Liver (tissue), 9 donors: Measurements from ENCODE around the gene NFIX. TPM values are rescaled to one million over a fixed set of nuclear protein-coding genes. Genes with fewer than 3 reads are reported as not detected.

Source experiments
- DNase-seq: peaks from one replicate; pipeline ENCODE4 v3.0.0-alpha.2; 2017; ENCODE audit warnings: low spot score
- H3K27ac ChIP-seq, 2 donors: one replicate each; pipeline ENCODE4 v1.7.0; 2013; ENCODE audit warnings: inconsistent platforms in 2 of 2, low read length in 2 of 2, control low read depth in 1 of 2, low read depth in 1 of 2, mild to moderate bottlenecking in 1 of 2
- H3K27me3 ChIP-seq, 4 donors: one replicate each; pipeline versions ENCODE4 v1.6.1 to v1.7.0; 2013; ENCODE audit warnings: low read length in 3 of 4, inconsistent platforms in 1 of 4, mild to moderate bottlenecking in 1 of 4, moderate library complexity in 1 of 4; ENCODE audit not compliant: control insufficient read depth in 4 of 4, insufficient read depth in 4 of 4
- H3K36me3 ChIP-seq, 4 donors: one replicate each; pipeline versions ENCODE4 v1.6.1 to v1.7.0; 2013; ENCODE audit warnings: low read length in 3 of 4, mild to moderate bottlenecking in 3 of 4, low read depth in 1 of 4, moderate library complexity in 1 of 4; ENCODE audit not compliant: control insufficient read depth in 4 of 4, insufficient read depth in 3 of 4
- H3K4me1 ChIP-seq, 4 donors: one replicate each; pipeline versions ENCODE4 v1.6.1 to v1.7.0; 2013; ENCODE audit warnings: low read length in 3 of 4, mild to moderate bottlenecking in 3 of 4, moderate library complexity in 1 of 4; ENCODE audit not compliant: control insufficient read depth in 4 of 4, insufficient read depth in 4 of 4
- H3K4me3 ChIP-seq, 3 donors: one replicate each; pipeline versions ENCODE4 v1.6.1 to v1.7.0; 2013; ENCODE audit warnings: low read length in 3 of 3, control low read depth in 1 of 3, low read depth in 1 of 3, mild to moderate bottlenecking in 1 of 3
- H3K9ac ChIP-seq, 2 donors: one replicate each; pipeline ENCODE4 v1.7.0; 2013; ENCODE audit warnings: low read length in 2 of 2, mild to moderate bottlenecking in 2 of 2, moderate library complexity in 2 of 2, control low read depth in 1 of 2, low read depth in 1 of 2
- H3K9me3 ChIP-seq, 4 donors: one replicate each; pipeline versions ENCODE4 v1.6.1 to v1.7.0; 2013; ENCODE audit warnings: low read length in 3 of 4; ENCODE audit not compliant: control insufficient read depth in 4 of 4
- EGR1 ChIP-seq, 2 donors: IDR thresholded peaks; 2 replicates each; pipeline ENCODE4 v1.6.1; 2016 to 2018; ENCODE audit warnings: antibody characterized with exemption in 2 of 2, low read depth in 2 of 2
- FOXA1 ChIP-seq: IDR thresholded peaks from 2 replicates; pipeline ENCODE4 v1.6.1; 2016; ENCODE audit warnings: antibody characterized with exemption
- FOXA2 ChIP-seq: IDR thresholded peaks from 2 replicates; pipeline ENCODE4 v1.6.1; 2016; ENCODE audit warnings: antibody characterized with exemption
- GABPA ChIP-seq, 2 donors: IDR thresholded peaks in 1 of 2; conservative IDR thresholded peaks in 1 of 2; 2 replicates each; pipeline ENCODE4 v1.6.1; 2016; ENCODE audit warnings: antibody characterized with exemption in 2 of 2, mild to moderate bottlenecking in 1 of 2, moderate library complexity in 1 of 2
- HNF4A ChIP-seq, 2 donors: conservative IDR thresholded peaks; 2 replicates each; pipeline ENCODE4 v1.6.1; 2016; ENCODE audit warnings: antibody characterized with exemption in 2 of 2, mild to moderate bottlenecking in 2 of 2
- HNF4G ChIP-seq: IDR thresholded peaks from 2 replicates; pipeline ENCODE4 v1.6.1; 2016; ENCODE audit warnings: antibody characterized with exemption
- JUND ChIP-seq, 2 donors: IDR thresholded peaks; 2 replicates each; pipeline ENCODE4 v1.6.1; 2016; ENCODE audit warnings: antibody characterized with exemption in 2 of 2
- NR2F2 ChIP-seq: IDR thresholded peaks from 2 replicates; pipeline ENCODE4 v1.6.1; 2016; ENCODE audit warnings: antibody characterized with exemption
- RAD21 ChIP-seq, 2 donors: IDR thresholded peaks; 2 replicates each; pipeline ENCODE4 v1.6.1; 2016; ENCODE audit warnings: antibody characterized with exemption in 2 of 2, mild to moderate bottlenecking in 2 of 2
- RXRA ChIP-seq, 2 donors: IDR thresholded peaks; 2 replicates each; pipeline ENCODE4 v1.6.1; 2017 to 2018; ENCODE audit warnings: antibody characterized with exemption in 2 of 2, mild to moderate bottlenecking in 1 of 2
- SP1 ChIP-seq: IDR thresholded peaks from 2 replicates; pipeline ENCODE4 v1.6.1; 2018; ENCODE audit warnings: antibody characterized with exemption, mild to moderate bottlenecking
- TAF1 ChIP-seq: conservative IDR thresholded peaks from 2 replicates; pipeline ENCODE4 v1.6.1; 2016; ENCODE audit warnings: antibody characterized with exemption, mild to moderate bottlenecking
- YY1 ChIP-seq: IDR thresholded peaks from 2 replicates; pipeline ENCODE4 v1.6.1; 2016; ENCODE audit warnings: antibody characterized with exemption, mild to moderate bottlenecking
- WGBS: extraction: QIAGEN DNeasy Blood & Tissue Kit; methylation state at CpG from one replicate; pipeline ENCODE4 v1.1.7; 2013; 5-methylcytosine and 5-hydroxymethylcytosine counted together
- polyA plus RNA-seq, 2 donors: library from polyadenylated mRNA; stranded (reverse) in 1 of 2; unstranded in 1 of 2; fragments of 200-250 nt in 1 of 2; fragments of >200 nt in 1 of 2; fragmentation: Nextera tagmentation in 1 of 2; extraction: Ambion mirVana in 1 of 2; gene quantifications; one replicate each; pipeline versions ENCODE4 v1.2.1 to v1.2.3, GENCODE V29; 2013 to 2015
- total RNA-seq, 2 donors: library from RNA; depleted of rRNA; stranded (reverse); fragments of >200 nt; gene quantifications; one replicate each; pipeline ENCODE4 v1.2.3, GENCODE V29; 2014
- TF ChIP-seq, protein P1 (sequence below): IDR thresholded peaks from 2 replicates; pipeline ENCODE4 v1.6.1; 2016; ENCODE audit warnings: antibody characterized with exemption
- TF ChIP-seq, protein P2 (sequence below): IDR thresholded peaks from 2 replicates; pipeline ENCODE4 v1.6.1; 2016; ENCODE audit warnings: antibody characterized with exemption, mild to moderate bottlenecking
- TF ChIP-seq, protein P3 (sequence below): IDR thresholded peaks from 2 replicates; pipeline ENCODE4 v1.6.1; 2016; ENCODE audit warnings: antibody characterized with exemption
- TF ChIP-seq, protein P4 (sequence below): fragments of 150-350 bp; IDR thresholded peaks from 2 replicates; pipeline ENCODE4 v1.5.1; 2017; ENCODE audit warnings: improper control_type of control experiment, low read depth, low read length; ENCODE audit not compliant: missing input control
- TF ChIP-seq, protein P5 (sequence below): IDR thresholded peaks from 2 replicates; pipeline ENCODE4 v1.6.1; 2016; ENCODE audit warnings: antibody characterized with exemption
- donor health status: healthy.
- donor health status: healthy.
- donor health status: healthy.
- donor health status: healthy.
- donor health status: healthy.

NFIX gene
- total and polyA plus RNA-seq, 4 donors: 3.3 to 18.4 (median 12.6) TPM

DNA sequence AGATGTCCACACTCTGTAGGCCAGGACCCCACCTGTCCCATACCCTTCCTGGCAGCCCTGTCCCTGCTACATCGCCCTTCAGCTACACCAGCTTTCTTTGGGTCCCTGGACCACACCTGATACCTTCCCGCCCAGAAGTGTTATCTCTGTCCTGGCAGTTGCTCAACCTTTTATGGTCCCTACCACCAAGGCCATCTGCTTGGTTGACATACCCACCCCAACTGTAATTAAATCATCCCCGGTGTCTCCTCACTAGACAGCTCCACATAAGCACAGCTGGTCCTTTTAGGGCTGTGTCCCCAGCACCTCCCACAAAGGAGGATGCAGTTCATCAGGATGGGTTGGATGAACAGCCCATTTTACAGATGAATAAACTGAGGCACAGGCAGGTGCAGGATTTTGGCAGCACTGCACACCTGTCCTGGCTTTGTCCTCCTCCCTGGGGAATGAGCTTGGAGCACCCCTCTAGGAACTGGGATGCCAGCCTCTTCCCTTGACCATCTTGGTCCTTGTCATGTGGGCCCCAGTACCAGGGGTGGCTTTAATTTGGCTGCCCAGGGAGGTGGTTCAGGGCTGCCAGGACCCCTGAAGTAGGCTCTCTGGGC lies 135.7 kb downstream of the NFIX start:
- no peak overlapping the region for H3K4me3 ChIP-seq
- H3K9ac ChIP-seq: no peak overlapping the region
- DNase-seq: no peak
- TF ChIP-seq, protein P1, sequence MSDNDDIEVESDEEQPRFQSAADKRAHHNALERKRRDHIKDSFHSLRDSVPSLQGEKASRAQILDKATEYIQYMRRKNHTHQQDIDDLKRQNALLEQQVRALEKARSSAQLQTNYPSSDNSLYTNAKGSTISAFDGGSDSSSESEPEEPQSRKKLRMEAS: no peak
- TF ChIP-seq, protein P2, sequence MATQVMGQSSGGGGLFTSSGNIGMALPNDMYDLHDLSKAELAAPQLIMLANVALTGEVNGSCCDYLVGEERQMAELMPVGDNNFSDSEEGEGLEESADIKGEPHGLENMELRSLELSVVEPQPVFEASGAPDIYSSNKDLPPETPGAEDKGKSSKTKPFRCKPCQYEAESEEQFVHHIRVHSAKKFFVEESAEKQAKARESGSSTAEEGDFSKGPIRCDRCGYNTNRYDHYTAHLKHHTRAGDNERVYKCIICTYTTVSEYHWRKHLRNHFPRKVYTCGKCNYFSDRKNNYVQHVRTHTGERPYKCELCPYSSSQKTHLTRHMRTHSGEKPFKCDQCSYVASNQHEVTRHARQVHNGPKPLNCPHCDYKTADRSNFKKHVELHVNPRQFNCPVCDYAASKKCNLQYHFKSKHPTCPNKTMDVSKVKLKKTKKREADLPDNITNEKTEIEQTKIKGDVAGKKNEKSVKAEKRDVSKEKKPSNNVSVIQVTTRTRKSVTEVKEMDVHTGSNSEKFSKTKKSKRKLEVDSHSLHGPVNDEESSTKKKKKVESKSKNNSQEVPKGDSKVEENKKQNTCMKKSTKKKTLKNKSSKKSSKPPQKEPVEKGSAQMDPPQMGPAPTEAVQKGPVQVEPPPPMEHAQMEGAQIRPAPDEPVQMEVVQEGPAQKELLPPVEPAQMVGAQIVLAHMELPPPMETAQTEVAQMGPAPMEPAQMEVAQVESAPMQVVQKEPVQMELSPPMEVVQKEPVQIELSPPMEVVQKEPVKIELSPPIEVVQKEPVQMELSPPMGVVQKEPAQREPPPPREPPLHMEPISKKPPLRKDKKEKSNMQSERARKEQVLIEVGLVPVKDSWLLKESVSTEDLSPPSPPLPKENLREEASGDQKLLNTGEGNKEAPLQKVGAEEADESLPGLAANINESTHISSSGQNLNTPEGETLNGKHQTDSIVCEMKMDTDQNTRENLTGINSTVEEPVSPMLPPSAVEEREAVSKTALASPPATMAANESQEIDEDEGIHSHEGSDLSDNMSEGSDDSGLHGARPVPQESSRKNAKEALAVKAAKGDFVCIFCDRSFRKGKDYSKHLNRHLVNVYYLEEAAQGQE: no peak
- TF ChIP-seq FOXA1 (no peak), TAF1 (no peak), RAD21 (IDR thresholded peaks at IDR 0.05) (no peak), SP1 (no peak), NR2F2 (no peak), RXRA (IDR thresholded peaks at IDR 0.05) (no peak), HNF4A (conservative IDR thresholded peaks at IDR 0.05) (no peak), EGR1 (IDR thresholded peaks at IDR 0.05; ENCODE audit: low read depth in 2 of 2) (no peak), FOXA2 (no peak), GABPA (IDR thresholded peaks at IDR 0.05 in 1 of 2, conservative IDR thresholded peaks at IDR 0.05 in 1 of 2) (no peak), HNF4G (no peak), YY1 (no peak), JUND (IDR thresholded peaks at IDR 0.05) (no peak)
- TF ChIP-seq, protein P3, sequence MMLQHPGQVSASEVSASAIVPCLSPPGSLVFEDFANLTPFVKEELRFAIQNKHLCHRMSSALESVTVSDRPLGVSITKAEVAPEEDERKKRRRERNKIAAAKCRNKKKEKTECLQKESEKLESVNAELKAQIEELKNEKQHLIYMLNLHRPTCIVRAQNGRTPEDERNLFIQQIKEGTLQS: no peak
- TF ChIP-seq, protein P4, sequence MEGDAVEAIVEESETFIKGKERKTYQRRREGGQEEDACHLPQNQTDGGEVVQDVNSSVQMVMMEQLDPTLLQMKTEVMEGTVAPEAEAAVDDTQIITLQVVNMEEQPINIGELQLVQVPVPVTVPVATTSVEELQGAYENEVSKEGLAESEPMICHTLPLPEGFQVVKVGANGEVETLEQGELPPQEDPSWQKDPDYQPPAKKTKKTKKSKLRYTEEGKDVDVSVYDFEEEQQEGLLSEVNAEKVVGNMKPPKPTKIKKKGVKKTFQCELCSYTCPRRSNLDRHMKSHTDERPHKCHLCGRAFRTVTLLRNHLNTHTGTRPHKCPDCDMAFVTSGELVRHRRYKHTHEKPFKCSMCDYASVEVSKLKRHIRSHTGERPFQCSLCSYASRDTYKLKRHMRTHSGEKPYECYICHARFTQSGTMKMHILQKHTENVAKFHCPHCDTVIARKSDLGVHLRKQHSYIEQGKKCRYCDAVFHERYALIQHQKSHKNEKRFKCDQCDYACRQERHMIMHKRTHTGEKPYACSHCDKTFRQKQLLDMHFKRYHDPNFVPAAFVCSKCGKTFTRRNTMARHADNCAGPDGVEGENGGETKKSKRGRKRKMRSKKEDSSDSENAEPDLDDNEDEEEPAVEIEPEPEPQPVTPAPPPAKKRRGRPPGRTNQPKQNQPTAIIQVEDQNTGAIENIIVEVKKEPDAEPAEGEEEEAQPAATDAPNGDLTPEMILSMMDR: no peak
- TF ChIP-seq, protein P5, sequence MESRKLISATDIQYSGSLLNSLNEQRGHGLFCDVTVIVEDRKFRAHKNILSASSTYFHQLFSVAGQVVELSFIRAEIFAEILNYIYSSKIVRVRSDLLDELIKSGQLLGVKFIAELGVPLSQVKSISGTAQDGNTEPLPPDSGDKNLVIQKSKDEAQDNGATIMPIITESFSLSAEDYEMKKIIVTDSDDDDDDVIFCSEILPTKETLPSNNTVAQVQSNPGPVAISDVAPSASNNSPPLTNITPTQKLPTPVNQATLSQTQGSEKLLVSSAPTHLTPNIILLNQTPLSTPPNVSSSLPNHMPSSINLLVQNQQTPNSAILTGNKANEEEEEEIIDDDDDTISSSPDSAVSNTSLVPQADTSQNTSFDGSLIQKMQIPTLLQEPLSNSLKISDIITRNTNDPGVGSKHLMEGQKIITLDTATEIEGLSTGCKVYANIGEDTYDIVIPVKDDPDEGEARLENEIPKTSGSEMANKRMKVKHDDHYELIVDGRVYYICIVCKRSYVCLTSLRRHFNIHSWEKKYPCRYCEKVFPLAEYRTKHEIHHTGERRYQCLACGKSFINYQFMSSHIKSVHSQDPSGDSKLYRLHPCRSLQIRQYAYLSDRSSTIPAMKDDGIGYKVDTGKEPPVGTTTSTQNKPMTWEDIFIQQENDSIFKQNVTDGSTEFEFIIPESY: no peak
- H3K4me1 ChIP-seq: peaks cover 5 to 16% (median 11%) of the 10 kb centered on the region in 4 donors
- no peak overlapping the region for H3K27ac ChIP-seq
- H3K36me3 ChIP-seq: peaks cover 0 to 13% (median 5%) of the 10 kb centered on the region in 4 donors
- H3K9me3 ChIP-seq: no peaks in the 10 kb centered on the region
- no peaks in the 10 kb centered on the region for H3K27me3 ChIP-seq
- 91% methylated on average over 3 of the region's 3 CpGs for WGBS
